ENCODE data around the gene MAU2.

GRCh38 chr19:19354007-19354406, 33.4 kb downstream of the MAU2 start:
- TF ChIP-seq CTCF (IDR thresholded peaks at IDR 0.05; ENCODE audit: insufficient read depth, low read depth, low read length): no peak
- no peak for TF ChIP-seq EZH2 (IDR thresholded peaks at IDR 0.05; ENCODE audit: insufficient read depth, low read length)
